Measurements from ENCODE around the gene VPS26C. TPM values are rescaled to one million over a fixed set of nuclear protein-coding genes. Genes with fewer than 3 reads are reported as not detected.

VPS26C gene
- polyA plus RNA-seq, 1 of the 3 experiments (the other 2 are of a cell fraction), result 34.8 TPM

DNA sequence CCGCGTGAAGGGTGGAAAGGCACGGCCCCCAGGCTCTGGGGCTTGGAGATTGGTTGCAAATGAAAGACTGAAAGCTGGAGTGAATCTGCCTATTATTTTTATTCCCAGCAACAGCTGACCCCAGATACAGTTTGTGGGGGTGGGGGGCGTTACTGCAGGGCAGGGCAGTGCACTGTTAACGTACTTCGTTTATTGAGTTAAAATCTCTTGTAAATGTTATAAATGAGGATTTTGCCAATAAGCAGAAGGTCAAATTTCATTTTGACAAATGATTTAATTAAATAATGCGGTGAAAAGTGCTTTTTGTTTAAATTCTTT is 1.0 kb upstream of the VPS26C start:
- TF ChIP-seq CHD2 (IDR thresholded peaks at IDR 0.05; ENCODE audit: low read length, partially characterized antibody) (peak; percentile 4), TCF12 (IDR thresholded peaks at IDR 0.05) (0 out of 2 replicates have a peak, but pooled peaks have one; percentile 0), ELF1 (IDR thresholded peaks at IDR 0.05) (no peak), RFX5 (IDR thresholded peaks at IDR 0.05; ENCODE audit: low read length) (peak; percentile 92), MEF2A (IDR thresholded peaks at IDR 0.05; ENCODE audit: borderline replicate concordance, low read depth) (no peak), FOXM1 (IDR thresholded peaks at IDR 0.05; ENCODE audit: low read depth) (no peak), YY1 (IDR thresholded peaks at IDR 0.05; ENCODE audit: low read depth) (no peak), SMC3 (IDR thresholded peaks at IDR 0.05; ENCODE audit: low read depth, low read length) (no peak), EP300 (IDR thresholded peaks at IDR 0.05; ENCODE audit: borderline replicate concordance in 1 of 2, low read depth in 1 of 2, low read length in 1 of 2) (0 out of 4 replicates have a peak, but pooled peaks of 1 of the 2 experiments have one; percentile 7), PBX3 (IDR thresholded peaks at IDR 0.05) (peak; percentile 41; the same call in 1 of the 2 replicates)
- TF ChIP-seq, protein P1, sequence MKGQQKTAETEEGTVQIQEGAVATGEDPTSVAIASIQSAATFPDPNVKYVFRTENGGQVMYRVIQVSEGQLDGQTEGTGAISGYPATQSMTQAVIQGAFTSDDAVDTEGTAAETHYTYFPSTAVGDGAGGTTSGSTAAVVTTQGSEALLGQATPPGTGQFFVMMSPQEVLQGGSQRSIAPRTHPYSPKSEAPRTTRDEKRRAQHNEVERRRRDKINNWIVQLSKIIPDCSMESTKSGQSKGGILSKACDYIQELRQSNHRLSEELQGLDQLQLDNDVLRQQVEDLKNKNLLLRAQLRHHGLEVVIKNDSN (IDR thresholded peaks at IDR 0.05; ENCODE audit: borderline replicate concordance, low read depth), result 0 out of 2 replicates have a peak, but pooled peaks have one; percentile 2
- Histone ChIP-seq H2AFZ (ENCODE audit: low read depth) (peak overlapping the region; percentile 81), H3F3A (replicated peaks; ENCODE audit: insufficient read depth) (no peaks in the 10 kb centered on the region), H3K9me3 (no peaks in the 10 kb centered on the region), H3K27ac (ENCODE audit: low read depth in 2 of 2, low read length in 1 of 2) (peak overlapping the region; percentile 99 to 100), H3K9me2 (no peaks in the 10 kb centered on the region), H3K79me2 (ENCODE audit: insufficient read depth) (peaks cover 52% of the 10 kb centered on the region), H3K9ac (peak overlapping the region; percentile 96), H3K36me3 (replicated peaks in 1 of 2; ENCODE audit: control insufficient read depth in 1 of 2, insufficient read depth in 2 of 2, low read length in 1 of 2) (peaks cover 7 to 8% of the 10 kb centered on the region in 2 experiments), H3K4me3 (ENCODE audit: low read depth in 2 of 2, low read length in 1 of 2) (peak overlapping the region; percentile 80 to 92), H4K20me1 (ENCODE audit: insufficient read depth) (peaks cover 13% of the 10 kb centered on the region; the same call in 1 of the 2 replicates), H3K4me2 (peak overlapping the region; percentile 89), H3K4me1 (ENCODE audit: control insufficient read depth in 1 of 2, insufficient read depth in 2 of 2, low read depth in 1 of 2, low read length in 1 of 2) (peaks cover 0 to 10% of the 10 kb centered on the region in 2 experiments; a peak in 3 of 4 replicates), H3K27me3 (ENCODE audit: insufficient read depth) (no peaks in the 10 kb centered on the region)
- ChIA-PET CTCF (interaction anchor here (1.2 to 3.0 kb wide), 2 partner anchors 10 to 51 kb away, joined by 3 to 12 read pairs; no protein-coding TSS in a partner anchor), POLR2A (interaction anchor here (0.6 to 3.3 kb wide), 10 partner anchors 10 to 296 kb away, joined by 3 to 20 read pairs (median 3); partner anchors contain the start of gene DYRK1A)
- 1% methylated on average over 5 of the region's 7 CpGs for WGBS (ENCODE audit: low lambda C conversion rate)
- DNase-seq, result no peak

DNA sequence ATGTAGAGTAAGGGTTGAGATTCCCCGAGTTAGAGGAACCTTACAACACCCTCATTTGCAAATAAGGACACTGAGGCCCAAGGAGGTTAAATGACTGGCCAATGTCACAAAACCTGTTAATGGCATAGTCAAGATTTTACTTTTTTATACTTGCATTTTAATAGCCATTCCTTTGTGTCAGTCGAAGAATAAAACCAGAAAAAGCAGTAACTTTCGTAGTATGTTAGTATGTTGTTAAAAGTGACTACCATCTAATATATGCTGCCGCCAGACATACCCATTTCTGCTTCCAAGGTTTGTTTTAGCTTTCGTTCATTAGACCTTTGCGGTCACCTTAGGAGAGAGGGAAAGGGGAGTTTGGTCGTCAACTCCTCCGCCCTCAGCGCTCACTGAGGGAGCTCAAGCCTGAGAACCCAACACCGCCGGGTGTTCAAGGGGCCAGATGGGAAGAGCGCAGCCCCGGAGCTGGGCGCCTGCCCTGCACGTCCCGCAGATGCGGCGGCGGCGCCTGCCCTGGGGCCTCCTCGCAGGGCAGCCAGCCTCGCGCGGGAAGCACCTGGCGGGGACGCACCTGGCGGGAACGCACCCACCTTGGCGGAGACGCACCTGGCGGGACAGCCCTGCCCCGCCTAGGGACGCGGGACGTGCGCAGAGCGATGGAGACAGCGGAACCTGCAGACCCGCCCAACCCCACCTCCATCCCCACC is 466 bp downstream of the VPS26C start:
- H4K20me1 ChIP-seq (ENCODE audit: insufficient read depth), result peaks cover 16% of the 10 kb centered on the region; the same call in 1 of the 2 replicates
- H3K9me2 ChIP-seq, result no peaks in the 10 kb centered on the region
- H3K9ac ChIP-seq, result peak overlapping the region; percentile 96
- H3K4me3 ChIP-seq (ENCODE audit: low read depth in 2 of 2, low read length in 1 of 2), result peak overlapping the region; percentile 80 to 92
- H2AFZ ChIP-seq (ENCODE audit: low read depth), result 0 out of 2 replicates have a peak overlapping the region, but pooled peaks have one; percentile 49
- H3K79me2 ChIP-seq (ENCODE audit: insufficient read depth), result peaks cover 67% of the 10 kb centered on the region
- H3K4me1 ChIP-seq (ENCODE audit: control insufficient read depth in 1 of 2, insufficient read depth in 2 of 2, low read depth in 1 of 2, low read length in 1 of 2), result peaks cover 0 to 10% of the 10 kb centered on the region in 2 experiments; a peak in 3 of 4 replicates
- H3K27ac ChIP-seq (ENCODE audit: low read depth in 2 of 2, low read length in 1 of 2), result peak overlapping the region; percentile 99 to 100
- CTCF ChIA-PET, result interaction anchor here (0.7 to 3.0 kb wide), 3 partner anchors 9 to 290 kb away, joined by 3 to 12 read pairs (median 3); no protein-coding TSS in a partner anchor
- no peaks in the 10 kb centered on the region for H3K9me3 ChIP-seq
- DNase-seq, result peak; percentile 57
- 2% methylated on average over 18 of the region's 39 CpGs for WGBS (ENCODE audit: low lambda C conversion rate)
- no peaks in the 10 kb centered on the region for H3K27me3 ChIP-seq (ENCODE audit: insufficient read depth)
- peaks cover 7 to 12% of the 10 kb centered on the region in 2 experiments for H3K36me3 ChIP-seq (replicated peaks in 1 of 2; ENCODE audit: control insufficient read depth in 1 of 2, insufficient read depth in 2 of 2, low read length in 1 of 2)
- H3K4me2 ChIP-seq, result peak overlapping the region; percentile 93
- H3F3A ChIP-seq (replicated peaks; ENCODE audit: insufficient read depth), result no peaks in the 10 kb centered on the region
- POLR2A ChIA-PET, result interaction anchor here (0.8 to 3.3 kb wide), 5 partner anchors 9 to 297 kb away, joined by 3 to 20 read pairs (median 7); partner anchors contain the start of gene DYRK1A
- TF ChIP-seq USF2 (IDR thresholded peaks at IDR 0.05; ENCODE audit: borderline replicate concordance, low read depth, low read length) (no peak), EZH2phosphoT487 (IDR thresholded peaks at IDR 0.05; ENCODE audit: borderline replicate concordance, low read depth) (no peak), EP300 (IDR thresholded peaks at IDR 0.05; ENCODE audit: borderline replicate concordance in 1 of 2, low read depth in 1 of 2, low read length in 1 of 2) (no peak), TEAD4 (IDR thresholded peaks at IDR 0.05; ENCODE audit: borderline replicate concordance, insufficient read depth) (no peak), RCOR1 (IDR thresholded peaks at IDR 0.05; ENCODE audit: low read length) (no peak), RAD21 (IDR thresholded peaks at IDR 0.05; ENCODE audit: low read length) (no peak), CTCF (IDR thresholded peaks at IDR 0.05) (no peak), YY1 (IDR thresholded peaks at IDR 0.05; ENCODE audit: low read depth) (no peak), RXRA (IDR thresholded peaks at IDR 0.05; ENCODE audit: borderline replicate concordance, low read depth) (no peak), NRF1 (IDR thresholded peaks at IDR 0.05; ENCODE audit: low read depth, low read length) (no peak), RFX5 (IDR thresholded peaks at IDR 0.05; ENCODE audit: low read length) (no peak), GATA2 (CRISPR knock-in tag; IDR thresholded peaks at IDR 0.05) (no peak), ELF1 (IDR thresholded peaks at IDR 0.05) (no peak), POLR2AphosphoS5 (IDR thresholded peaks at IDR 0.05; ENCODE audit: low read depth, low read length) (no peak)

All from SK-N-SH (cell line).